Activated naive CD8-positive, alpha-beta T cell treated with anti-CD3 and anti-CD28 coated beads for 36 hours (primary cell): ENCODE data around the gene C10orf143. TPM values are rescaled to one million over a fixed set of nuclear protein-coding genes. Genes with fewer than 3 reads are reported as not detected.
"Not testable (repeated sequence)": the region's sequence is repeated elsewhere in the genome, so short reads cannot be mapped to it uniquely, and the experiment has no call there.

Source experiments
- DNase-seq: peaks from one replicate; pipeline ENCODE4 v3.0.0; 2021
- H3K27ac Mint-ChIP-seq: one replicate; pipeline ENCODE4 v1.8.0; 2022; ENCODE audit warnings: mild to moderate bottlenecking, moderate library complexity, mixed read lengths
- H3K27me3 Mint-ChIP-seq: one replicate; pipeline ENCODE4 v1.8.0; 2022; ENCODE audit warnings: mild to moderate bottlenecking, mixed read lengths
- H3K36me3 Mint-ChIP-seq: one replicate; pipeline ENCODE4 v1.8.0; 2021; ENCODE audit warnings: mild to moderate bottlenecking, mixed read lengths
- H3K4me1 Mint-ChIP-seq: one replicate; pipeline ENCODE4 v1.8.0; 2021; ENCODE audit warnings: mixed read lengths
- H3K4me3 Mint-ChIP-seq: one replicate; pipeline ENCODE4 v1.8.0; 2022; ENCODE audit warnings: mild to moderate bottlenecking, moderate library complexity, mixed read lengths
- H3K9me3 Mint-ChIP-seq: one replicate; pipeline ENCODE4 v1.8.0; 2022; ENCODE audit warnings: mixed read lengths
- total RNA-seq, 2 experiments: library from RNA; stranded (reverse); gene quantifications; one replicate each; pipeline ENCODE4 v1.2.3, GENCODE V29; 2021

The C10orf143 gene
- total RNA-seq, 2 experiments from 2014 or later = 3.3 to 3.8 TPM

GRCh38 chr10:130040351-130040750, 70.3 kb downstream of the C10orf143 start:
- Mint-ChIP-seq H3K4me3 (no peak overlapping the region), H3K27me3 (peaks cover 23% of the 10 kb centered on the region), H3K36me3 (no peaks in the 10 kb centered on the region), H3K4me1 (no peaks in the 10 kb centered on the region), H3K9me3 (no peaks in the 10 kb centered on the region), H3K27ac (no peak overlapping the region)
- DNase-seq = no peak

GRCh38 chr10:130039141-130039540, 71.5 kb downstream of the C10orf143 start:
- Mint-ChIP-seq H3K9me3 (no peaks in the 10 kb centered on the region), H3K4me1 (no peaks in the 10 kb centered on the region), H3K36me3 (no peaks in the 10 kb centered on the region), H3K4me3 (no peak overlapping the region), H3K27me3 (peaks cover 19% of the 10 kb centered on the region), H3K27ac (no peak overlapping the region)
- no peak for DNase-seq

GRCh38 chr10:130038611-130039109, 72.0 kb downstream of the C10orf143 start:
- Mint-ChIP-seq H3K36me3 (no peaks in the 10 kb centered on the region), H3K27ac (no peak overlapping the region), H3K27me3 (peaks cover 19% of the 10 kb centered on the region), H3K9me3 (no peaks in the 10 kb centered on the region), H3K4me3 (no peak overlapping the region), H3K4me1 (no peaks in the 10 kb centered on the region)
- no peak for DNase-seq

DNA sequence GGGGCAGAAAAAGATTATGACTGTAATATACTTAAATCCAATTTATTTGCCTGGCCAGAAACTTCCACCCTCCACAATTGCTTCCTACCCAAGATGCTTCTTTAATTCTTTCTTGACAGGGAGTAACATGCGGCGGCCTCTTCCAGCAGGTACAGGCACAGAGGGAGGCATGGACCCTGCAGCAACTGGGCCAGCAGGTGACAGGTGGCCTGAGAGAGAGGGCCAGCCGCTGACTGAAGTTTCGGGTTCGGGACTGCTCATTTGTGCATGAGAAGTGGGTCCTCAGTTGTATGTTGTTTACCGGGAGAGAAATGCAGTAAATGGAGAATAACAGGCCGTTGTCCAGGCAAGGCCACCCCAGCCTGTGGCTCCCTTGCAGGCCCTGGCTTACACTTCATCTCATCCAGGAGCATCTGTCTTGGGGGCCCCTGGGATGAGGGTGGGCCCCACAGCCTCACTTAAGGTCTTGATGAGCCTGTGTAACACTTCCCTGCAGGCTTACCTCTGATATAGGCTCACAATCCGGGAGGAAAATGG, 72.5 kb downstream of the C10orf143 start:
- no peak overlapping the region for H3K4me3 Mint-ChIP-seq
- no peak for DNase-seq
- no peaks in the 10 kb centered on the region for H3K9me3 Mint-ChIP-seq
- H3K27me3 Mint-ChIP-seq = peaks cover 15% of the 10 kb centered on the region
- H3K4me1 Mint-ChIP-seq = no peaks in the 10 kb centered on the region
- H3K27ac Mint-ChIP-seq = no peak overlapping the region
- H3K36me3 Mint-ChIP-seq = no peaks in the 10 kb centered on the region

- no peaks in the 10 kb centered on the region for H3K4me1 Mint-ChIP-seq
- H3K27ac Mint-ChIP-seq = no peak overlapping the region
- H3K4me3 Mint-ChIP-seq = no peak overlapping the region
- H3K9me3 Mint-ChIP-seq = no peaks in the 10 kb centered on the region
- no peak for DNase-seq
- peaks cover 15% of the 10 kb centered on the region for H3K27me3 Mint-ChIP-seq
- no peaks in the 10 kb centered on the region for H3K36me3 Mint-ChIP-seq
These were observed 73.4 kb downstream of the C10orf143 start for GRCh38 chr10:130037169-130037661.

- no peaks in the 10 kb centered on the region for H3K9me3 Mint-ChIP-seq
- no peaks in the 10 kb centered on the region for H3K36me3 Mint-ChIP-seq
- H3K27ac Mint-ChIP-seq = no peak overlapping the region
- peaks cover 15% of the 10 kb centered on the region for H3K27me3 Mint-ChIP-seq
- H3K4me1 Mint-ChIP-seq = no peaks in the 10 kb centered on the region
- no peak overlapping the region for H3K4me3 Mint-ChIP-seq
- no peak for DNase-seq
These were observed 74.1 kb downstream of the C10orf143 start for GRCh38 chr10:130036296-130037065.

- DNase-seq = no peak
- no peaks in the 10 kb centered on the region for H3K9me3 Mint-ChIP-seq
- no peak overlapping the region for H3K4me3 Mint-ChIP-seq
- peaks cover 5% of the 10 kb centered on the region for H3K27me3 Mint-ChIP-seq
- no peak overlapping the region for H3K27ac Mint-ChIP-seq
- no peaks in the 10 kb centered on the region for H3K4me1 Mint-ChIP-seq
- no peaks in the 10 kb centered on the region for H3K36me3 Mint-ChIP-seq
These were observed 81.4 kb downstream of the C10orf143 start for GRCh38 chr10:130029209-130029608.

GRCh38 chr10:130028465-130028819, 82.2 kb downstream of the C10orf143 start:
- H3K4me1 Mint-ChIP-seq = no peaks in the 10 kb centered on the region
- H3K9me3 Mint-ChIP-seq = no peaks in the 10 kb centered on the region
- H3K4me3 Mint-ChIP-seq = no peak overlapping the region
- no peaks in the 10 kb centered on the region for H3K27me3 Mint-ChIP-seq
- H3K27ac Mint-ChIP-seq = no peak overlapping the region
- H3K36me3 Mint-ChIP-seq = no peaks in the 10 kb centered on the region
- no peak for DNase-seq

DNA sequence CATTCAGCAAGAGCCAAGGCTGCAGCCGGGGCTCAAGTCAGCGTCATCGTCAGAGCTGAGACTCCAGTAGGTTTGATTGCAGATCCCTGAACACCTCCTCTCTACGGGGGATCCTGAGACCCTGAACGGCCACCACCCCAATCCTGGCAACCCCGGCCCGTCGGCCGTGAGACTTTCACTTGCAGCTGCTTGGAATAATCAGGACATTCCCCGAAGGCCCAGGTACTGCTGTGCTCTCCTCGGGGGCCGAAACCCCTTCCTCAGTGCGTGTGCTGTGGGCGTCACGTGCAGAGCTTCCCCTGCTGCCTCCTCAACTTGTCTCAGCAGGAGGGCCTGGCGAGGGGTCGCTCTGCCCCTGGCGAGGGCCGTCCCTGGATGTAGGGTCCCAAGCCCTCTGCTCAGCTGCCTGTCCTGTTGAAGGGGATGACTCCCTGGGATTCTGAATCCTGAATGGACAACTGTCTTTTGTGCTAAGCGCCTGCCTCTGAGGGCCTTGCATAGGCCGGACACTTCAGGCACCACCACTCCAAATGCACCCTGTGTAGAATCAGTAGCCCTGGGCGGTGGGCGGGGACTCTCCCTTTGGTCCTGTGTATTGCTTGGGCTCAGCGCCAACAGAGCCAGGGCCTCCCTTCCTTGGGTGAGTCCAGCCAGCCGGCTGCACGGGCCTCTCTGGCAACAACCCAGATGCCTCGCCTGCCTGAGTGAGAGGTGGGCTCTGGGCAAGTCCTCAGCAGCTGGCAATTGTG, 82.7 kb downstream of the C10orf143 start:
- H3K4me3 Mint-ChIP-seq = no peak overlapping the region
- H3K9me3 Mint-ChIP-seq = no peaks in the 10 kb centered on the region
- no peak overlapping the region for H3K27ac Mint-ChIP-seq
- H3K36me3 Mint-ChIP-seq = no peaks in the 10 kb centered on the region
- H3K27me3 Mint-ChIP-seq = no peaks in the 10 kb centered on the region
- no peaks in the 10 kb centered on the region for H3K4me1 Mint-ChIP-seq
- DNase-seq = no peak

GRCh38 chr10:130026670-130027456, 83.8 kb downstream of the C10orf143 start:
- no peak for DNase-seq
- Mint-ChIP-seq H3K4me3 (no peak overlapping the region), H3K27me3 (no peaks in the 10 kb centered on the region), H3K36me3 (no peaks in the 10 kb centered on the region), H3K9me3 (no peaks in the 10 kb centered on the region), H3K4me1 (no peaks in the 10 kb centered on the region), H3K27ac (no peak overlapping the region)

DNA sequence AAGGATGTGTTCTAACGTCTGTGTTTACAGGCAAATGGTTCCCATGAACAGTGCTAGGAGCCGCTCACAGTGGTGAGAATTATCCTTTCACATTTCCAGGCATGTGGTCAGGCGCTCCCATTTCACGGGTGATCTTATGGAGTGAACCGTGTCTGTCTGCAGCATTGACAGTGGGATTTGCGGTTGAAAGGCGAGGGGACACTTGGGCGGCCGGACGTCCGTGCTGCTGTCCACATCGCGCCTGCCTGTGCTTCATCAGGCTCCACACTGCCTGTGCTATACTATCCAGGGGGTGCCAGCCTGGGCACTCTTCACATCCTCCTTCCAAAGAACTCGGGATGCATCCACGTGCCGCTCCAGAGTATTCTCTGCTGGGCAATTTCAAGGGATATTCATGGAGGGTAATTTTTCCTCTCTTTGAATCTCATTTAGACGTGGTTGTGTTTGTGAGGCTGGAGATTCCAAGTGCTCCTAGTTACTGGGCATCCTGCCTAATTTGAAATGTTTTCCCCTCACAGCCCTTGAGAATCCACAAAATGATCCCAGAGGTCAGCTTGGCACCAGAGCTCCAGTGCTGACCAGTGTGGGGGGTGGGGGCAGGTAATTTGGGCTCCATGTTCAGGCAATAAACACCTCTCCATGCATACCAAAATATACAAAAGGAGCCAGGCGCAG, 84.7 kb downstream of the C10orf143 start:
- peaks cover 2% of the 10 kb centered on the region for H3K4me1 Mint-ChIP-seq
- no peaks in the 10 kb centered on the region for H3K36me3 Mint-ChIP-seq
- no peaks in the 10 kb centered on the region for H3K27me3 Mint-ChIP-seq
- DNase-seq = no peak
- no peaks in the 10 kb centered on the region for H3K9me3 Mint-ChIP-seq
- H3K4me3 Mint-ChIP-seq = no peak overlapping the region
- no peak overlapping the region for H3K27ac Mint-ChIP-seq

DNA sequence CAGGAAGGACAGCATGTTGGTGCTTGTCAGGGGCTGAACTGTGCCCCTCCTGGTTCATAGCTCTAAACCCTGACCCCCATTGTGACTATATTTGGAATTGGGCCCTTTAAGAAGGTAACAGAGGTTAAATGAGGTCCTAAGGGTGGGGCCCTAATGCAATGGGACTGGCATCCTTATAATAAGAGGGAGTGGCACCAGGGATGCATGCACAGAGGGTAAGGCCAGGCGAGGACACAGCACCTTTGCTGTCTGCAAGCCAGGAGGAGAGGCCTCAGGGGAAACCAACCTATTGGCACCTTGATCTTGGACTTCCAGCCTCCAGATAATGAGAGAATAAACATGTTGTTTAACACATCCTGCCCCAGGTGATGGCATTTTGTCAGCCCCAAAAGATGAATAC, 85.3 kb downstream of the C10orf143 start:
- no peak for DNase-seq
- H3K27ac Mint-ChIP-seq = no peak overlapping the region
- no peaks in the 10 kb centered on the region for H3K27me3 Mint-ChIP-seq
- no peaks in the 10 kb centered on the region for H3K36me3 Mint-ChIP-seq
- peaks cover 2% of the 10 kb centered on the region for H3K4me1 Mint-ChIP-seq
- no peaks in the 10 kb centered on the region for H3K9me3 Mint-ChIP-seq
- H3K4me3 Mint-ChIP-seq = no peak overlapping the region

DNA sequence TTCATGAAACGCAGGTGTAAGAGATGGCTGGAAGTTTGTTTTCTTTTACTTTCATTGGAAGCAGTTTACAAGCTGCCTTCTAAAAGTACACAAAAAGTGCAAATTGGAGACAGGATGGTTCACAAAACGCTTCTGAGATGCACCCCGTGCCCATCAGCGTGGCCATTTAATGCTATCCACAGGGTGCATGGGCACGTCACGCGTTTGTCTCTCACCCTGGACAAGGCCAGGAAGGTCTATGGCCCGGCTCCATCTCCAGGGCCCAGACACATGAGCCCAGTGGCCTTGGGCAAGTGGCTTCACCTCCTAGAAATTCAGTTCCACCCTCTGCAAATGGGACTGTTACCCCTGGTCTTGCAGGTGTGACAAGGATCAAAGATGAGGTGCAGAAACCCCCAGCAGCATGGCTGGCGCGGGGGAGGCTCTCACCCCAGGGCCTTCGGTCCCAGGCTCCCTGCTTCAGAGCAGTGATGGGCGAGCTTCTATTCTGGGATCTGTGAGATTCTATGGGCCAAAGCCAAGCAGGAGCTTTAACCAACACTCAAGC, 85.8 kb downstream of the C10orf143 start:
- H3K36me3 Mint-ChIP-seq = no peaks in the 10 kb centered on the region
- DNase-seq = no peak
- H3K4me3 Mint-ChIP-seq = no peak overlapping the region
- H3K27ac Mint-ChIP-seq = no peak overlapping the region
- H3K27me3 Mint-ChIP-seq = no peaks in the 10 kb centered on the region
- no peaks in the 10 kb centered on the region for H3K9me3 Mint-ChIP-seq
- peaks cover 2% of the 10 kb centered on the region for H3K4me1 Mint-ChIP-seq

DNA sequence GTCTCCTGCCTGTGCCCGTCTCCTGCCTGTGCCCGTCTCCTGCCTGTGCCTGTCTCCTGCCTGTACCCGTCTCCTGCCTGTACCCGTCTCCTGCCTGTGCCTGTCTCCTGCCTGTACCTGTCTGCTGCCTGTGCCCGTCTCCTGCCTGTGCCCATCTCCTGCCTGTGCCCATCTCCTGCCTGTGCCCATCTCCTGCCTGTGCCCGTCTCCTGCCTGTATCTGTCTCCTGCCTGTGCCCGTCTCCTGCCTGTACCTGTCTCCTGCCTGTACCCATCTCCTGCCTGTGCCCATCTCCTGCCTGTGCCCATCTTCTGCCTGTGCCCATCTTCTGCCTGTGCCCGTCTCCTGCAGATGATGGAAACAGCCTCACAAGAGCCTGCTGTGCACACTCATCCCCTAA, 86.3 kb downstream of the C10orf143 start:
- not testable (repeated sequence) for H3K4me3 Mint-ChIP-seq

More for the DNA sequence above, 86.3 kb downstream of the C10orf143 start:
- not testable (repeated sequence) for H3K4me1 Mint-ChIP-seq, DNase-seq, H3K27ac Mint-ChIP-seq, H3K9me3 Mint-ChIP-seq, H3K27me3 Mint-ChIP-seq, H3K36me3 Mint-ChIP-seq
